ENCODE results near the gene CDK5RAP2. TPM values are rescaled to one million over a fixed set of nuclear protein-coding genes. Genes with fewer than 3 reads are reported as not detected.
"Not testable (repeated sequence)": the region's sequence is repeated elsewhere in the genome, so short reads cannot be mapped to it uniquely, and the experiment has no call there.

Gene CDK5RAP2
- polyA plus RNA-seq, 4 donors = 42.8 to 69.2 (median 61.7) TPM

DNA sequence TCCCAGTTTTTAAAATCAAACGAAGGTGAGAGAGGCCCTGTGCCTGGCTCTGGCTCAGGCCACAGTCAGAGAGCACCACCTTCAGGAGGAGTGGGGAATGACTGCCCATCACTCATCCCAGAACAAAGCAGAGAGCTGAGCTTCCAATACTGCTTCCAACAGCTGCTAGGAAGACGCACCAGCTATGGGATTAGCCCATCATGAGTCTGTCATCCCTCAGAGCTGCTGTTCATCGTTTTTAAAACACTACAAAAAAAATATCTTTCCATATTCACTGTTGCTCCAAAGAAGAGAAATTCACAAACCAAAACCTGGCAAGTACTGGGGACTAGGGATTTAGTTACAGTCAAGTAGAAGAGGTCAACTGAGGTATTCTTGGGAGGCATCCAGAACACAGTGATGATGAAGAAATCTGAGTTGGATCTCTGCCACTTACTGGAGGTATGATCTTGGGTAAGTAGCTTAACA, 102.4 kb downstream of the CDK5RAP2 start:
- peak in 2 of 4 donors; percentile 7 to 16 for DNase-seq (ENCODE audit: low read depth in 4 of 4, low spot score in 3 of 4)

- DNase-seq (ENCODE audit: low read depth in 4 of 4, low spot score in 3 of 4) = no peak
These were observed 104.6 kb downstream of the CDK5RAP2 start for GRCh38 chr9:120475341-120475740.

- DNase-seq (ENCODE audit: low read depth in 4 of 4, low spot score in 3 of 4) = no peak
These were observed 105.2 kb downstream of the CDK5RAP2 start for GRCh38 chr9:120474591-120475243.

DNA sequence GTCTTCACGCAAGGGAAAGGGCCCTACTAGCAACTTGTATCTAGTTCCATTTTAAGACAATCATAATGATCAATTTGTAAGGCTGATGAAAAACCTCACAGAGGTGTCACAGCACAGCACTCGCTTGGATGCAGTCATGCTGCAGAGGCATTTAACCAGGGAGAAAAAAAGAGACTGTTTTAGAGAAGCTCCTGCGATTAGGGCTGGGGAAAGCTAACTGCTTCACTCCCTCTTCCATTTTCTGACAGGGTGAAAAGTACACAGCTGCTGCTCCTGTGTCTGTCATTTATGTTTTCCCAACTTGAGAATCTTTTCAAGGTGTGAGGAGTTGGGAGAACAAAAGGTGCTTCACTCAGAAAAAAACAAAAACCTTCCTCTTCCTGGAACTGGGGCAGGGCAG, 106.4 kb downstream of the CDK5RAP2 start:
- DNase-seq (ENCODE audit: low read depth in 4 of 4, low spot score in 3 of 4) = no peak

GRCh38 chr9:120465685-120466407, 114.1 kb downstream of the CDK5RAP2 start:
- no peak for DNase-seq (ENCODE audit: low read depth in 4 of 4, low spot score in 3 of 4)

- no peak for DNase-seq (ENCODE audit: low read depth in 4 of 4, low spot score in 3 of 4)
These were observed 115.0 kb downstream of the CDK5RAP2 start for GRCh38 chr9:120464887-120465421.

DNA sequence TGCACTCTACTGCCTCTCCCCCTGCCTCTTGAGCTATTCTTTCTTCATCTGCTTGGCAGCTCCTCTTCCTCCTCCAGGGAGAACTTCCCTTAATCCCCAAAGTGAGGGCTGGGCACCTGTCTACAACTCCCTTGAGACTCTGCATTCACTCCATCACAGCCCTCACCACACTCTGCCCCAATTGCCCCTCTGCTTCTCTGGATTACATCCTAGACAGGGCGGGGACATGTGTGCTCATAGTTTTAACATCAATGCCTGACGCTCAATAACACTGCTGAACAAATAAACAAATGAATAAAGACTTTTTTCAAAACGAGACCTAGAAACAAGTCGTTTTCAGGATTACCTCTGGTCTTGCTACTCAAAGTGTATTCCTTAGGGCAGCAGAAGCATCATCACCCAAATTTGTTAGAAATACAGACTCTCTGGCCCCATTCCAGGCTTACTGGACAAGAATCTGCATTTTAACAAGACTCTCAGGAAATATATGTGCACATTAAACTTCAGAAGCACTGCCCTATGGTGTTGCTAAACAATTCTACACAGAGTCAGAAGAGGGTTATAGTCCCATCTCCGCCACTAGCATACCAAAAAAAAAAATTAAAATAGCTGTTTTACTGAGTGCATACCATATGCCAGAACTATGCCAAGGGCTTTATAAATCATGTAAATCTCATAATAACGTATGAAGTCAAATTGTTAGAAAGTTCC, 115.6 kb downstream of the CDK5RAP2 start:
- no peak for DNase-seq (ENCODE audit: low read depth in 4 of 4, low spot score in 3 of 4)

DNA sequence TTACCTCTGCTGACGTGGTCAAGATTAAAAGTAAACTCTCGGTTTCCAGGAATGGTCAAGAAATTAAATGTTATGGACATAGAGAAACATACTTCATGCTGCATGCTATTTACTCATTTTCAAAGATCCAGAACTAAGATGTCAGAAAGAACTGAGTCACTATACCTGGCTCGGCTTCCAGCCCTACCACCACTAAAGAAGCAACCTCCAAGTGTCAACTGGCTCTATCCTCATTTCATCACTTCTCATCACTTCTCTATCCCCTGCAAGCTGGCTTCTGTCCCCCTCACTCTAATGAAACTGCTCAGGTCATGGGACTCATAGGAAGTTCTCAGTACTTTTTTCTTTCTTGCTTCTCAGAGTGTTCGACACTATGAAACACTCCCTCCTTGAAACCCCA, 116.2 kb downstream of the CDK5RAP2 start:
- no peak for DNase-seq (ENCODE audit: low read depth in 4 of 4, low spot score in 3 of 4)

- not testable (repeated sequence) for DNase-seq (ENCODE audit: low read depth in 4 of 4, low spot score in 3 of 4)
These were observed 118.3 kb downstream of the CDK5RAP2 start for GRCh38 chr9:120461677-120462076.

DNA sequence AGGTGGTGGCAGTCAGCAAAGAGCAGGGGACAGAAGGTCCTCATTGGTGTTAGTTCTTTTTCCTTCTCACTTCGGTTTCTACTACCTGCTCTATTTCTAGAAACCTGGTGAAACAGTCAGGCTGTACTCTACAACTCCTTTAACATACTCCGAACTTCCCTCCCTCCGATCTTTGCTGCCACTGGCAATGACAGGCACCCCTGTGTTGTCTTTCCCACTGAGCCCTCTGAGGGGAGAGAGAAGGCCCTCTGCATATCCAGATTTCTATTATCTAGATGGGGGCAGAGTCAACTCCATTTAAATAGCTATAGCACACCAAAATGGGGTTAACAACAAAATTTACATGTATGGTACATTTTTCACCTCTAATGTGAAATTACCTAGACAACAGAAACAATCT, 123.7 kb downstream of the CDK5RAP2 start:
- no peak for DNase-seq (ENCODE audit: low read depth in 4 of 4, low spot score in 3 of 4)

- DNase-seq (ENCODE audit: low read depth in 4 of 4, low spot score in 3 of 4) = peak in 2 of 4 donors; percentile 14 to 19
These were observed 125.5 kb downstream of the CDK5RAP2 start for GRCh38 chr9:120454467-120454866.

GRCh38 chr9:120453792-120454191, 126.2 kb downstream of the CDK5RAP2 start:
- no peak for DNase-seq (ENCODE audit: low read depth in 4 of 4, low spot score in 3 of 4)

DNA sequence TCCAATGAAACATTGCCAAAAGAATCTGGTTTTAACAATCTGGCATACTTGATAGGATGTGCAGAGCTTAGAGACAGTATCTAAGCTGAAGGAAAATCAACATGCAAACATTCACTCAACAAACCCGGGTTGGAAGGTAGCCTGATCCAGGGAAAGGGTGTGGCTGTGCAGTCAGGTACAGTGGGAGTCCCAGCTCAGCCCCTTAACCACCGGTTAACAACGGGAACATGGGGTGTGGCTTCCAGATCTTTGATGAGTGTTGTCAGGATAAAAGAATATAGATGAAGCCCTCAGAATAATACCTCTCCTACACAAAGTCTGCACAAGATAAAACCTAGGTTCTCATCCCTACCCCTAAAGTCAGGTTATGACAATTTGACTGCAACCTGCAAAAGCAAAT, 127.3 kb downstream of the CDK5RAP2 start:
- DNase-seq (ENCODE audit: low read depth in 4 of 4, low spot score in 3 of 4) = no peak

GRCh38 chr9:120450916-120451315, 129.1 kb downstream of the CDK5RAP2 start:
- no peak for DNase-seq (ENCODE audit: low read depth in 4 of 4, low spot score in 3 of 4)

- DNase-seq (ENCODE audit: low read depth in 4 of 4, low spot score in 3 of 4) = no peak
These were observed 130.4 kb downstream of the CDK5RAP2 start for GRCh38 chr9:120449566-120449965.

DNA sequence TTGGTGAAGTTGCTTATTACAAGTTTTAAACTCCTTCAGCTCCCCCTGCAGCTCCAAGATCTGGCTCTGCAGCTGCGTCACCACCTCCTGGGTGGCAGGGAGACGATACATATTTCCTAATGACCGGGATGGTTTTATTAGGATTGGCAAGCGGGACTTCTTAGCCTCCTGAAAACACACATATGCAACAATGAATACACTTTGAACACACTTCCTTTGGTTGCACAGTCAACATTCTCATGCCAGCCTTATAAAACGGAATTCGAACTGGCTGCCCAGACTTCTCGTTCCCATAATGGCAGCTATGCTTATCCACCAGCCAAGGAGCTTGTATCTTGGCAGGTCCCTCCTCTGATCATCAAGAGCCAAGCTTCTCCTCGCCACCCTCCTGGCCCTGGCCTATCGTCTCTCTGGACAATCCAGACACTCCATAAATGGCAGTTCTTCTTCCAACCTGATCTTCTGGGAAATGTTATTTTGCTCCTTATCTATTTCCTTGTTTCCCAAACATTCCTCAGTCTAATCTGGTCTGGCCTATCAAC, 131.9 kb downstream of the CDK5RAP2 start:
- no peak for DNase-seq (ENCODE audit: low read depth in 4 of 4, low spot score in 3 of 4)

DNA sequence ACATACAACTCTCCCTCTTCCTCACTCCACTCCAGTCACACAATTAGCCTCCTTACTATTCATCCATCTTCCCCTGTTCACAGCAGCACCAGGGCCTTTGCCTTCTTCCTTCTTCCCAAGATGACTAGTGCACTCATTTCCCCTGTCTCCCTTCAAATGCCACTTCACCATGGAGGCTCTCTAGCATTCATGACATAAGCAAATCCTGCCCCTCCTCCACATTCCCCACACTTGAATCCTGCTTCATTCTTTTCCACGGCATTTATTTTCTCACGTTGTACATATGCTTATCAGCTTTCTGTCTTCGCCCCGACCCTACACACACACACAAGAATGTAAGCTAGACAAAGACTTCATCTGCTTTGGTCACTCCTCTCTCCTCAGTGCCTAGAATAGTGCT, 133.3 kb downstream of the CDK5RAP2 start:
- DNase-seq (ENCODE audit: low read depth in 4 of 4, low spot score in 3 of 4) = no peak

- no peak for DNase-seq (ENCODE audit: low read depth in 4 of 4, low spot score in 3 of 4)
These were observed 136.0 kb downstream of the CDK5RAP2 start for GRCh38 chr9:120443976-120444375.

GRCh38 chr9:120443489-120443888, 136.5 kb downstream of the CDK5RAP2 start:
- DNase-seq (ENCODE audit: low read depth in 4 of 4, low spot score in 3 of 4) = no peak

- no peak for DNase-seq (ENCODE audit: low read depth in 4 of 4, low spot score in 3 of 4)
These were observed 137.5 kb downstream of the CDK5RAP2 start for GRCh38 chr9:120442308-120442995.

Data from left renal pelvis (tissue), 4 donors.